SK-N-SH (cell line): Measurements from ENCODE around the gene SUN5. TPM values are rescaled to one million over a fixed set of nuclear protein-coding genes. Genes with fewer than 3 reads are reported as not detected.

Experiments
- CTCF ChIA-PET: fragments of 300-600, 350-600 bp; formaldehyde crosslinking; extraction: SDS; loops from one replicate; lab custom pipeline; 2021; lab: Yijun Ruan, JAX
- POLR2A ChIA-PET: fragments of 350-600 bp; sonication (Branson Sonifier 250); formaldehyde crosslinking; extraction: SDS; loops from one replicate; lab custom pipeline; 2020; ENCODE audit warnings: antibody characterized with exemption, inconsistent platforms; lab: Yijun Ruan, JAX
- DNase-seq: peaks from one replicate; pipeline ENCODE4 v3.0.0; 2012
- H2AFZ ChIP-seq: fragments of 200-600 bp; sonication (generic); 2 replicates; pipeline ENCODE4 v1.8.1; 2016; ENCODE audit warnings: antibody characterized with exemption, mild to moderate bottlenecking, low read depth
- H3F3A ChIP-seq: fragments of 200-600 bp; sonication (generic); replicated peaks from 2 replicates; pipeline ENCODE3; 2016; ENCODE audit warnings: antibody characterized with exemption, mild to moderate bottlenecking; ENCODE audit not compliant: insufficient read depth
- H3K27ac ChIP-seq, 2 experiments: fragments of 200-500 bp in 1 of 2; fragments of 200-600 bp in 1 of 2; sonication (Bioruptor generic) in 1 of 2; sonication (generic), shearing (Covaris generic) in 1 of 2; 2 replicates each; pipeline versions ENCODE4 v1.5.1 to v1.6.1; 2014 to 2016; ENCODE audit warnings: low read depth in 2 of 2, inconsistent platforms in 1 of 2, low read length in 1 of 2, mild to moderate bottlenecking in 1 of 2, mixed read lengths in 1 of 2
- H3K27me3 ChIP-seq: fragments of 200-600 bp; sonication (generic), shearing (Covaris generic); 2 replicates; pipeline ENCODE4 v1.6.1; 2016; ENCODE audit warnings: mixed run types; ENCODE audit not compliant: insufficient read depth
- H3K36me3 ChIP-seq, 2 experiments: fragments of 200-500 bp in 1 of 2; fragments of 200-600 bp in 1 of 2; sonication (Bioruptor generic) in 1 of 2; sonication (generic) in 1 of 2; replicated peaks in 1 of 2; 2 replicates each; pipeline versions ENCODE3 to v1.5.1; 2014 to 2016; ENCODE audit warnings: low read length in 1 of 2, mild to moderate bottlenecking in 1 of 2; ENCODE audit not compliant: insufficient read depth in 2 of 2, control insufficient read depth in 1 of 2
- H3K4me1 ChIP-seq, 2 experiments: fragments of 200-500 bp in 1 of 2; fragments of 200-600 bp in 1 of 2; sonication (Bioruptor generic) in 1 of 2; sonication (generic), shearing (Covaris generic) in 1 of 2; 2 replicates each; pipeline versions ENCODE4 v1.5.1 to v1.6.1; 2014 to 2016; ENCODE audit warnings: low read depth in 1 of 2, low read length in 1 of 2, mixed run types in 1 of 2; ENCODE audit not compliant: insufficient read depth in 2 of 2, control insufficient read depth in 1 of 2
- H3K4me2 ChIP-seq: fragments of 200-600 bp; sonication (generic), shearing (Covaris generic); 2 replicates; pipeline ENCODE4 v1.6.1; 2017; ENCODE audit warnings: mixed run types
- H3K4me3 ChIP-seq, 2 experiments: fragments of 200-500 bp in 1 of 2; fragments of 200-600 bp in 1 of 2; sonication (Bioruptor generic) in 1 of 2; sonication (generic), shearing (Covaris generic) in 1 of 2; 2 replicates each; pipeline versions ENCODE4 v1.5.1 to v1.8.1; 2014 to 2016; ENCODE audit warnings: low read depth in 2 of 2, inconsistent platforms in 1 of 2, low read length in 1 of 2, mild to moderate bottlenecking in 1 of 2, mixed read lengths in 1 of 2, moderate library complexity in 1 of 2
- H3K79me2 ChIP-seq: fragments of 200-600 bp; sonication (generic); 2 replicates; pipeline ENCODE4 v1.8.1; 2017; ENCODE audit warnings: mild to moderate bottlenecking; ENCODE audit not compliant: insufficient read depth
- H3K9ac ChIP-seq: fragments of 200-600 bp; sonication (generic); 2 replicates; pipeline ENCODE4 v1.6.1; 2017; ENCODE audit warnings: mixed run types
- H3K9me2 ChIP-seq: fragments of 200-600 bp; sonication (generic); 2 replicates; pipeline ENCODE4 v1.6.1; 2017; ENCODE audit warnings: mixed run types
- H3K9me3 ChIP-seq: fragments of 200-600 bp; sonication (generic); 2 replicates; pipeline ENCODE4 v1.6.1; 2017; ENCODE audit warnings: mixed run types, mild to moderate bottlenecking, moderate library complexity
- H4K20me1 ChIP-seq: fragments of 200-600 bp; sonication (generic); 2 replicates; pipeline ENCODE4 v1.6.1; 2017; ENCODE audit warnings: mild to moderate bottlenecking, mixed run types; ENCODE audit not compliant: insufficient read depth
- CHD2 ChIP-seq: fragments of 150-350 bp; IDR thresholded peaks from 2 replicates; pipeline ENCODE4 v1.6.1; 2018; ENCODE audit warnings: low read length; ENCODE audit not compliant: partially characterized antibody
- CTCF ChIP-seq: fragments of 200-600 bp; sonication (generic); IDR thresholded peaks from 2 replicates; pipeline ENCODE4 v1.6.1; 2017; ENCODE audit warnings: antibody characterized with exemption, mild to moderate bottlenecking, moderate library complexity
- EP300 ChIP-seq, 2 experiments: IDR thresholded peaks; 2 replicates each; pipeline versions ENCODE4 v1.4.0 to v1.6.1; 2012; ENCODE audit warnings: borderline replicate concordance in 1 of 2, low read depth in 1 of 2, low read length in 1 of 2
- GATA2 ChIP-seq: sonication (generic); formaldehyde crosslinking; IDR thresholded peaks from 2 replicates; pipeline ENCODE4 v1.5.0; 2020; ENCODE audit warnings: mild to moderate bottlenecking, missing genetic modification reagents
- IRF3 ChIP-seq: fragments of 150-350 bp; IDR thresholded peaks from 2 replicates; pipeline ENCODE4 v1.6.1; 2016; ENCODE audit warnings: mild to moderate bottlenecking, low read depth, low read length
- JUND ChIP-seq: IDR thresholded peaks from 2 replicates; pipeline ENCODE4 v1.4.0; 2012
- MEF2A ChIP-seq: IDR thresholded peaks from 2 replicates; pipeline ENCODE4 v1.4.0; 2012; ENCODE audit warnings: low read depth, borderline replicate concordance
- MXI1 ChIP-seq: IDR thresholded peaks from 2 replicates; pipeline ENCODE4 v1.6.1; 2012; ENCODE audit warnings: mild to moderate bottlenecking, low read depth, low read length, improper control_type of control experiment
- NRF1 ChIP-seq: IDR thresholded peaks from 2 replicates; pipeline ENCODE4 v1.6.1; 2012; ENCODE audit warnings: low read depth, mild to moderate bottlenecking, low read length
- RAD21 ChIP-seq: IDR thresholded peaks from 2 replicates; pipeline ENCODE4 v1.6.1; 2012; ENCODE audit warnings: mild to moderate bottlenecking, low read length
- RCOR1 ChIP-seq: fragments of 150-350 bp; IDR thresholded peaks from 2 replicates; pipeline ENCODE4 v1.6.1; 2017; ENCODE audit warnings: antibody characterized with exemption, low read length
- RFX5 ChIP-seq: IDR thresholded peaks from 2 replicates; pipeline ENCODE4 v1.6.1; 2012; ENCODE audit warnings: mild to moderate bottlenecking, improper control_type of control experiment, low read length
- RXRA ChIP-seq: IDR thresholded peaks from 2 replicates; pipeline ENCODE4 v1.4.0; 2012; ENCODE audit warnings: low read depth, mild to moderate bottlenecking, borderline replicate concordance
- TAF1 ChIP-seq: IDR thresholded peaks from 2 replicates; pipeline ENCODE4 v1.6.1; 2012; ENCODE audit warnings: low read depth, mild to moderate bottlenecking, low read length, moderate library complexity, borderline replicate concordance
- TCF12 ChIP-seq: IDR thresholded peaks from 2 replicates; pipeline ENCODE4 v1.4.0; 2012
- YY1 ChIP-seq: IDR thresholded peaks from 2 replicates; pipeline ENCODE4 v1.4.0; 2012; ENCODE audit warnings: low read depth, mild to moderate bottlenecking
- WGBS: methylation state at CpG from one replicate; pipeline ENCODE4 v1.1.6; 2017; ENCODE audit warnings: low lambda C conversion rate; 5-methylcytosine and 5-hydroxymethylcytosine counted together
- polyA plus RNA-seq, 3 experiments: library from polyadenylated mRNA; depleted of rRNA; stranded (reverse); fragments of >200 nt; gene quantifications; 2 replicates each; pipeline ENCODE4 v1.2.3, GENCODE V29; 2012
- TF ChIP-seq, protein P1 (sequence below): IDR thresholded peaks from 2 replicates; pipeline ENCODE4; 2012
- TF ChIP-seq, protein P2 (sequence below): IDR thresholded peaks from 2 replicates; pipeline ENCODE4 v1.6.1; 2012; ENCODE audit warnings: mild to moderate bottlenecking, low read depth, low read length, moderate library complexity

The SUN5 gene
- polyA plus RNA-seq, 1 of the 3 experiments (the other 2 are of a cell fraction) = not detected

DNA sequence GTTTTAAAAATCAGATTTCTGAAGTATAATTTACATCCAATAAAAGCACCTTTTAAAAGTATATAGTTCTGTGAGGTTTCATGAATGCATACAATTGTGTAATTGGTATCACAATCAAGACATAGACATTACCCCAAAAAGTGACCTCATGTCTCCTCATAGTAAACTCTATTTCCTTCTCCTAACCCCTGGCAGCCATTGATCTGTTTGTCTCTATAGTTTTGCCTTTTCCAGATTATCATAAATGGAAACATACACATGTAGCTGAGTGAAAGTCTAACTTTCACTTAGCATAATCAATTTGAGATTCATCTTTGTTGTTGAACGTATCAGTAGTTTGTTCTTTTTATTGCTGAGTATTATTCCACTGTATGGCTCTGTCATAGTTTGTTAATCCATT, 57.6 kb downstream of the SUN5 start:
- Histone ChIP-seq H3K9ac (no peak overlapping the region), H3K4me2 (no peak overlapping the region), H4K20me1 (no peaks in the 10 kb centered on the region), H3K9me2 (no peaks in the 10 kb centered on the region), H3K4me1 (no peaks in the 10 kb centered on the region), H3K79me2 (no peaks in the 10 kb centered on the region), H3K4me3 (no peak overlapping the region), H3K27ac (no peak overlapping the region), H3K36me3 (no peaks in the 10 kb centered on the region), H3F3A (no peaks in the 10 kb centered on the region), H3K9me3 (no peaks in the 10 kb centered on the region), H2AFZ (no peak overlapping the region), H3K27me3 (peaks cover 16% of the 10 kb centered on the region; the same call in 1 of the 2 replicates)
- ChIA-PET CTCF (interaction anchor here (0.9 to 4.8 kb wide), 12 partner anchors 8 to 158 kb away, joined by 3 to 33 read pairs (median 4); no protein-coding TSS in a partner anchor), POLR2A (no interaction called here)
- 3% methylated on average over 1 of the region's 1 CpG for WGBS
- no peak for DNase-seq
- TF ChIP-seq IRF3 = no peak
- no peak for TF ChIP-seq GATA2 (CRISPR knock-in tag)
- no peak for TF ChIP-seq JUND
- TF ChIP-seq NRF1 = no peak
- TF ChIP-seq, protein P1, sequence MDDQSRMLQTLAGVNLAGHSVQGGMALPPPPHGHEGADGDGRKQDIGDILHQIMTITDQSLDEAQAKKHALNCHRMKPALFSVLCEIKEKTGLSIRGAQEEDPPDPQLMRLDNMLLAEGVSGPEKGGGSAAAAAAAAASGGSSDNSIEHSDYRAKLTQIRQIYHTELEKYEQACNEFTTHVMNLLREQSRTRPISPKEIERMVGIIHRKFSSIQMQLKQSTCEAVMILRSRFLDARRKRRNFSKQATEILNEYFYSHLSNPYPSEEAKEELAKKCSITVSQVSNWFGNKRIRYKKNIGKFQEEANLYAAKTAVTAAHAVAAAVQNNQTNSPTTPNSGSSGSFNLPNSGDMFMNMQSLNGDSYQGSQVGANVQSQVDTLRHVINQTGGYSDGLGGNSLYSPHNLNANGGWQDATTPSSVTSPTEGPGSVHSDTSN = no peak
- no peak for TF ChIP-seq CTCF
- TF ChIP-seq CHD2 = no peak
- TF ChIP-seq TAF1 = no peak
- no peak for TF ChIP-seq RCOR1
- TF ChIP-seq TCF12 = no peak
- no peak for TF ChIP-seq EP300 (IDR thresholded peaks at IDR 0.05; ENCODE audit: borderline replicate concordance in 1 of 2, low read depth in 1 of 2, low read length in 1 of 2)

- POLR2A ChIA-PET = no interaction called here
- no peak overlapping the region for H3K9ac ChIP-seq
- no peak overlapping the region for H3K4me2 ChIP-seq
- H3F3A ChIP-seq = no peaks in the 10 kb centered on the region
- H4K20me1 ChIP-seq = no peaks in the 10 kb centered on the region
- no peaks in the 10 kb centered on the region for H3K9me3 ChIP-seq
- H3K4me3 ChIP-seq = no peak overlapping the region
- CTCF ChIA-PET = interaction anchor here (0.8 to 4.8 kb wide), 24 partner anchors 9 to 337 kb away, joined by 3 to 33 read pairs (median 4); partner anchors contain the start of gene C20orf203
- DNase-seq = peak; percentile 44
- H3K9me2 ChIP-seq = no peaks in the 10 kb centered on the region
- H2AFZ ChIP-seq = no peak overlapping the region
- H3K4me1 ChIP-seq = no peaks in the 10 kb centered on the region
- H3K27me3 ChIP-seq = peaks cover 11% of the 10 kb centered on the region; the same call in 1 of the 2 replicates
- WGBS = 31% methylated on average over 4 of the region's 4 CpGs
- no peaks in the 10 kb centered on the region for H3K79me2 ChIP-seq
- H3K27ac ChIP-seq = no peak overlapping the region
- no peaks in the 10 kb centered on the region for H3K36me3 ChIP-seq
- TF ChIP-seq RFX5 (no peak), YY1 (no peak), RAD21 (peak; percentile 39), MEF2A (no peak), MXI1 (no peak), RXRA (no peak), GATA2 (CRISPR knock-in tag) (no peak), CTCF (peak; percentile 59)
- TF ChIP-seq, protein P2, sequence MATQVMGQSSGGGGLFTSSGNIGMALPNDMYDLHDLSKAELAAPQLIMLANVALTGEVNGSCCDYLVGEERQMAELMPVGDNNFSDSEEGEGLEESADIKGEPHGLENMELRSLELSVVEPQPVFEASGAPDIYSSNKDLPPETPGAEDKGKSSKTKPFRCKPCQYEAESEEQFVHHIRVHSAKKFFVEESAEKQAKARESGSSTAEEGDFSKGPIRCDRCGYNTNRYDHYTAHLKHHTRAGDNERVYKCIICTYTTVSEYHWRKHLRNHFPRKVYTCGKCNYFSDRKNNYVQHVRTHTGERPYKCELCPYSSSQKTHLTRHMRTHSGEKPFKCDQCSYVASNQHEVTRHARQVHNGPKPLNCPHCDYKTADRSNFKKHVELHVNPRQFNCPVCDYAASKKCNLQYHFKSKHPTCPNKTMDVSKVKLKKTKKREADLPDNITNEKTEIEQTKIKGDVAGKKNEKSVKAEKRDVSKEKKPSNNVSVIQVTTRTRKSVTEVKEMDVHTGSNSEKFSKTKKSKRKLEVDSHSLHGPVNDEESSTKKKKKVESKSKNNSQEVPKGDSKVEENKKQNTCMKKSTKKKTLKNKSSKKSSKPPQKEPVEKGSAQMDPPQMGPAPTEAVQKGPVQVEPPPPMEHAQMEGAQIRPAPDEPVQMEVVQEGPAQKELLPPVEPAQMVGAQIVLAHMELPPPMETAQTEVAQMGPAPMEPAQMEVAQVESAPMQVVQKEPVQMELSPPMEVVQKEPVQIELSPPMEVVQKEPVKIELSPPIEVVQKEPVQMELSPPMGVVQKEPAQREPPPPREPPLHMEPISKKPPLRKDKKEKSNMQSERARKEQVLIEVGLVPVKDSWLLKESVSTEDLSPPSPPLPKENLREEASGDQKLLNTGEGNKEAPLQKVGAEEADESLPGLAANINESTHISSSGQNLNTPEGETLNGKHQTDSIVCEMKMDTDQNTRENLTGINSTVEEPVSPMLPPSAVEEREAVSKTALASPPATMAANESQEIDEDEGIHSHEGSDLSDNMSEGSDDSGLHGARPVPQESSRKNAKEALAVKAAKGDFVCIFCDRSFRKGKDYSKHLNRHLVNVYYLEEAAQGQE = no peak
Measured at GRCh38 chr20:32945710-32946221, 58.5 kb downstream of the SUN5 start.
